ENCODE measurements around the gene CASK. TPM values are rescaled to one million over a fixed set of nuclear protein-coding genes. Genes with fewer than 3 reads are reported as not detected.

The CASK gene
- total RNA-seq, 1 experiment from 2014 or later, result 33.5 TPM

DNA sequence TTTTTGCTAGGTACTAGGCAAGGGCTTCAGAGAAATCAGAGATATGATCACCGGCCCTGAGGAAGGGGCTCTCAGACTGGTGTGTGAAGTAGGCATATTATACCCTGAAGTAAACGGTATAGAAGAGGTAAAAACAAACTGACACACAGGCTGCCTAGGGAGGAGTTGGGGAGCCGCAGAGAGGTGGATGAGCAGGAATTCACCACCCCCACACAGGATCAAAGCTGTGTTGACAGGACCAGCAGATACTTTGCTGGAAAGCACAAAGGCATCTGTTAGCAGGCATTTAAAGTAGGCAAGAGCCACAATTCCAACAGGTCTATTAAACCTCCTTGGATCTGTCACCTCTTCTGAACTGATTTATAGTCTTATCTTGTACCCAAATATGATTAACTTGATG lies 306.4 kb downstream of the CASK start:
- H3K4me1 ChIP-seq (ENCODE audit: control insufficient read depth, insufficient read depth, low read length), result no peaks in the 10 kb centered on the region
- POLR2A ChIA-PET, result no interaction called here
- CTCF ChIA-PET, result no interaction called here
- DNase-seq (ENCODE audit: low read depth, low spot score) (no peak), ATAC-seq (no peak)
- intact Hi-C loops (cut with micrococcal nuclease; ENCODE audit: unreplicated experiment) (no loop called here), in situ Hi-C loops (cut with HindIII; ENCODE audit: low pct_unique_long_range_greater_than_20kb, low sequenced_read_pairs) (no loop called here)
- H3K36me3 ChIP-seq (ENCODE audit: control insufficient read depth, insufficient read depth, low read length), result no peaks in the 10 kb centered on the region
- no TSS peak for BruUV-seq (replicated peaks)
- no peaks in the 10 kb centered on the region for H3K27me3 ChIP-seq (ENCODE audit: control insufficient read depth, insufficient read depth, low read length)
- H3K4me3 ChIP-seq (ENCODE audit: low read depth in 2 of 2, low read length in 2 of 2), result no peak overlapping the region
- no peak overlapping the region for H3K27ac ChIP-seq (ENCODE audit: low read length)
- no peak for TF ChIP-seq TCF7L2 (IDR thresholded peaks at IDR 0.05; ENCODE audit: low read depth, low read length)
- TF ChIP-seq, protein P1, sequence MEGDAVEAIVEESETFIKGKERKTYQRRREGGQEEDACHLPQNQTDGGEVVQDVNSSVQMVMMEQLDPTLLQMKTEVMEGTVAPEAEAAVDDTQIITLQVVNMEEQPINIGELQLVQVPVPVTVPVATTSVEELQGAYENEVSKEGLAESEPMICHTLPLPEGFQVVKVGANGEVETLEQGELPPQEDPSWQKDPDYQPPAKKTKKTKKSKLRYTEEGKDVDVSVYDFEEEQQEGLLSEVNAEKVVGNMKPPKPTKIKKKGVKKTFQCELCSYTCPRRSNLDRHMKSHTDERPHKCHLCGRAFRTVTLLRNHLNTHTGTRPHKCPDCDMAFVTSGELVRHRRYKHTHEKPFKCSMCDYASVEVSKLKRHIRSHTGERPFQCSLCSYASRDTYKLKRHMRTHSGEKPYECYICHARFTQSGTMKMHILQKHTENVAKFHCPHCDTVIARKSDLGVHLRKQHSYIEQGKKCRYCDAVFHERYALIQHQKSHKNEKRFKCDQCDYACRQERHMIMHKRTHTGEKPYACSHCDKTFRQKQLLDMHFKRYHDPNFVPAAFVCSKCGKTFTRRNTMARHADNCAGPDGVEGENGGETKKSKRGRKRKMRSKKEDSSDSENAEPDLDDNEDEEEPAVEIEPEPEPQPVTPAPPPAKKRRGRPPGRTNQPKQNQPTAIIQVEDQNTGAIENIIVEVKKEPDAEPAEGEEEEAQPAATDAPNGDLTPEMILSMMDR (IDR thresholded peaks at IDR 0.05), result no peak
- TF ChIP-seq, protein P2, sequence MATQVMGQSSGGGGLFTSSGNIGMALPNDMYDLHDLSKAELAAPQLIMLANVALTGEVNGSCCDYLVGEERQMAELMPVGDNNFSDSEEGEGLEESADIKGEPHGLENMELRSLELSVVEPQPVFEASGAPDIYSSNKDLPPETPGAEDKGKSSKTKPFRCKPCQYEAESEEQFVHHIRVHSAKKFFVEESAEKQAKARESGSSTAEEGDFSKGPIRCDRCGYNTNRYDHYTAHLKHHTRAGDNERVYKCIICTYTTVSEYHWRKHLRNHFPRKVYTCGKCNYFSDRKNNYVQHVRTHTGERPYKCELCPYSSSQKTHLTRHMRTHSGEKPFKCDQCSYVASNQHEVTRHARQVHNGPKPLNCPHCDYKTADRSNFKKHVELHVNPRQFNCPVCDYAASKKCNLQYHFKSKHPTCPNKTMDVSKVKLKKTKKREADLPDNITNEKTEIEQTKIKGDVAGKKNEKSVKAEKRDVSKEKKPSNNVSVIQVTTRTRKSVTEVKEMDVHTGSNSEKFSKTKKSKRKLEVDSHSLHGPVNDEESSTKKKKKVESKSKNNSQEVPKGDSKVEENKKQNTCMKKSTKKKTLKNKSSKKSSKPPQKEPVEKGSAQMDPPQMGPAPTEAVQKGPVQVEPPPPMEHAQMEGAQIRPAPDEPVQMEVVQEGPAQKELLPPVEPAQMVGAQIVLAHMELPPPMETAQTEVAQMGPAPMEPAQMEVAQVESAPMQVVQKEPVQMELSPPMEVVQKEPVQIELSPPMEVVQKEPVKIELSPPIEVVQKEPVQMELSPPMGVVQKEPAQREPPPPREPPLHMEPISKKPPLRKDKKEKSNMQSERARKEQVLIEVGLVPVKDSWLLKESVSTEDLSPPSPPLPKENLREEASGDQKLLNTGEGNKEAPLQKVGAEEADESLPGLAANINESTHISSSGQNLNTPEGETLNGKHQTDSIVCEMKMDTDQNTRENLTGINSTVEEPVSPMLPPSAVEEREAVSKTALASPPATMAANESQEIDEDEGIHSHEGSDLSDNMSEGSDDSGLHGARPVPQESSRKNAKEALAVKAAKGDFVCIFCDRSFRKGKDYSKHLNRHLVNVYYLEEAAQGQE (IDR thresholded peaks at IDR 0.05; ENCODE audit: insufficient read depth in 1 of 2, low read depth in 2 of 2, low read length in 1 of 2), result no peak
- no peak for TF ChIP-seq SIN3A (IDR thresholded peaks at IDR 0.05; ENCODE audit: borderline replicate concordance, insufficient read depth, low read depth, low read length)
- no peak for TF ChIP-seq POLR2AphosphoS5 (IDR thresholded peaks at IDR 0.05; ENCODE audit: low read depth, low read length)
- H3K9me3 ChIP-seq (ENCODE audit: control insufficient read depth, insufficient read depth, low read depth, low read length), result no peaks in the 10 kb centered on the region

DNA sequence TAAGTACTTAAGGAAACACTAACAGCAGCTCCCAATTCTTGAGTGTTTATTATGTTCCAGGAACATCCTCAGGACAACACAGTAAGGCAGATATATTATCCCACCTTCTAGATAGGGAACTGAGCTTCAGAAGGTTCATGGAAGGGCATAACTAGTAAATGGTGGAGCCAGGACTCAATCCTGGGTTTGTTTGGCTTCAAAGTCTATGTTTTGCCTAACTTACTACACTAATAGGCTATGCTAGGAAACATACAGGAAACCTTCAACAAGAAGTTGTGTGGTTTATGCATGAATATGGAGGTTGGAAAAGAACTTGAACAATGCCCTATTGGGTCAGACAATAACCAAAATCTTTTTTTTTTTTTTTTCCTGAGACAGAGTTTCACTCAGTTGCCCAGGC lies 307.1 kb downstream of the CASK start:
- in situ Hi-C loops (cut with HindIII; ENCODE audit: low pct_unique_long_range_greater_than_20kb, low sequenced_read_pairs), result no loop called here
- Histone ChIP-seq H3K36me3 (ENCODE audit: control insufficient read depth, insufficient read depth, low read length) (no peaks in the 10 kb centered on the region), H3K9me3 (ENCODE audit: control insufficient read depth, insufficient read depth, low read depth, low read length) (no peaks in the 10 kb centered on the region), H3K4me1 (ENCODE audit: control insufficient read depth, insufficient read depth, low read length) (no peaks in the 10 kb centered on the region), H3K27ac (ENCODE audit: low read length) (no peak overlapping the region), H3K4me3 (ENCODE audit: low read depth in 2 of 2, low read length in 2 of 2) (no peak overlapping the region), H3K27me3 (ENCODE audit: control insufficient read depth, insufficient read depth, low read length) (no peaks in the 10 kb centered on the region)
- TF ChIP-seq, protein P2 (IDR thresholded peaks at IDR 0.05; ENCODE audit: insufficient read depth in 1 of 2, low read depth in 2 of 2, low read length in 1 of 2), result no peak
- TF ChIP-seq, protein P1 (IDR thresholded peaks at IDR 0.05), result no peak
- no peak for TF ChIP-seq TCF7L2 (IDR thresholded peaks at IDR 0.05; ENCODE audit: low read depth, low read length)
- no peak for TF ChIP-seq SIN3A (IDR thresholded peaks at IDR 0.05; ENCODE audit: borderline replicate concordance, insufficient read depth, low read depth, low read length)
- TF ChIP-seq POLR2AphosphoS5 (IDR thresholded peaks at IDR 0.05; ENCODE audit: low read depth, low read length), result no peak
- DNase-seq (ENCODE audit: low read depth, low spot score) (no peak), ATAC-seq (no peak)
- ChIA-PET POLR2A (no interaction called here), CTCF (no interaction called here)
- intact Hi-C loops (cut with micrococcal nuclease; ENCODE audit: unreplicated experiment), result no loop called here
- BruUV-seq (replicated peaks), result no TSS peak

All from Panc1 (cell line).